ENCODE results near the gene LRIG1.

- TF ChIP-seq CTCF (IDR thresholded peaks at IDR 0.05), result no peak
- no peak for TF ChIP-seq POLR2AphosphoS5 (IDR thresholded peaks at IDR 0.05; ENCODE audit: low read depth, low read length)
- no peak for TF ChIP-seq TCF7L2 (IDR thresholded peaks at IDR 0.05; ENCODE audit: low read depth, low read length)
- no peak for TF ChIP-seq REST (IDR thresholded peaks at IDR 0.05; ENCODE audit: insufficient read depth in 1 of 2, low read depth in 2 of 2, low read length in 1 of 2)
Measured at GRCh38 chr3:66433522-66433782, 67.4 kb downstream of the LRIG1 start.

Data from Panc1 (cell line).